DND-41 (cell line): ENCODE results near the gene SPATS2L.

Experiments
- ATAC-seq: fragments of 200-7000 bp; cut with Tn5 transposase; 3 replicates; pipeline ENCODE4 v1.9.1; 2021; ENCODE audit warnings: low read depth; ENCODE audit not compliant: insufficient read depth
- DNase-seq: peaks from one replicate; pipeline ENCODE4 v3.0.0-alpha.2; 2020
- H2AFZ ChIP-seq: 2 replicates; pipeline ENCODE4 v1.6.0; 2012; ENCODE audit warnings: low read depth, low read length
- H3K27ac ChIP-seq: 2 replicates; pipeline ENCODE4 v1.5.1; 2012; ENCODE audit warnings: low read length, inconsistent platforms
- H3K27me3 ChIP-seq: fragments of 200-600 bp; sonication (generic); 2 replicates; pipeline ENCODE4 v1.6.0; 2012; ENCODE audit warnings: low read length, mild to moderate bottlenecking, inconsistent platforms; ENCODE audit not compliant: insufficient read depth, poor library complexity
- H3K36me3 ChIP-seq: 2 replicates; pipeline ENCODE4 v1.5.1; 2012; ENCODE audit warnings: low read length, inconsistent platforms; ENCODE audit not compliant: insufficient read depth
- H3K4me1 ChIP-seq: 2 replicates; pipeline ENCODE4 v1.5.1; 2012; ENCODE audit warnings: mild to moderate bottlenecking, low read length; ENCODE audit not compliant: insufficient read depth
- H3K4me2 ChIP-seq: 2 replicates; pipeline ENCODE4 v1.6.0; 2012; ENCODE audit warnings: mild to moderate bottlenecking, moderate library complexity, low read length, inconsistent platforms; ENCODE audit not compliant: insufficient read depth
- H3K4me3 ChIP-seq, 2 experiments: fragments of 200-600 bp in 1 of 2; shearing (Covaris generic) in 1 of 2; 2 replicates each; pipeline ENCODE4 v1.5.1; 2012 to 2016; ENCODE audit warnings: inconsistent platforms in 2 of 2, low read length in 2 of 2, mild to moderate bottlenecking in 2 of 2, low read depth in 1 of 2, moderate library complexity in 1 of 2
- H3K79me2 ChIP-seq: 2 replicates; pipeline ENCODE4 v1.6.0; 2012; ENCODE audit warnings: low read length, inconsistent platforms; ENCODE audit not compliant: insufficient read depth
- H3K9ac ChIP-seq: 2 replicates; pipeline ENCODE4 v1.6.0; 2012; ENCODE audit warnings: low read depth, mild to moderate bottlenecking, inconsistent platforms, low read length, moderate library complexity
- H3K9me3 ChIP-seq: 2 replicates; pipeline ENCODE4 v1.5.1; 2012; ENCODE audit warnings: low read length, moderate library complexity, mild to moderate bottlenecking, inconsistent platforms; ENCODE audit not compliant: insufficient read depth, severe bottlenecking
- H4K20me1 ChIP-seq: 2 replicates; pipeline ENCODE4 v1.6.0; 2012; ENCODE audit warnings: low read length; ENCODE audit not compliant: insufficient read depth
- CTCF ChIP-seq: IDR thresholded peaks from 2 replicates; pipeline ENCODE4 v1.5.1; 2012; ENCODE audit warnings: borderline replicate concordance, low read length, moderate library complexity, mild to moderate bottlenecking; ENCODE audit not compliant: poor library complexity, severe bottlenecking; ENCODE audit errors: extremely low read depth
- EZH2 ChIP-seq: IDR thresholded peaks from 3 replicates; pipeline ENCODE4 v1.6.1; 2012; ENCODE audit warnings: borderline replicate concordance, low read depth, mild to moderate bottlenecking, moderate library complexity, low read length, inconsistent platforms; ENCODE audit not compliant: severe bottlenecking

Gene SPATS2L

DNA sequence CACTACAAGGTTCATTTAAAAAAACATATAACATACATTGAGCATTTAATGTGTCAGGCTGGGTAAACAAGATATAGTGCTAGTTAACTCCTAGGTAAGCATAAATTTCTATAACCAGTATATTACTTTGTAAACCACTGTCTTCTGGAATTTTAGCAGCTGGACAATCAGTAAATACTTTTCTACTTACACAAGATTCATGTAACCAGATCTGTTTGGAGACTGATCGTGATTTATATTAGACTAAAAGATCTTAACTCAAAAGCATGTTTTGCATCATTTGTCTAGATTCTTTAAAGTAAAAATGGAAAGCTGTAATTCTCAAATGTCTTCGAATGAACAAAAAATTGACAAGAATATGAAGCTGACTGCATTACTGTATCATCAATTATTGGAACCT is 218.6 kb downstream of the SPATS2L start:
- DNase-seq (no peak), ATAC-seq (no peak)
- Histone ChIP-seq H3K27ac (no peak overlapping the region), H3K4me3 (no peak overlapping the region; a peak in 1 of 4 replicates), H2AFZ (peak overlapping the region; percentile 89), H4K20me1 (peaks cover 3% of the 10 kb centered on the region; the same call in 1 of the 2 replicates), H3K4me1 (peaks cover 29% of the 10 kb centered on the region), H3K9me3 (no peaks in the 10 kb centered on the region), H3K36me3 (no peaks in the 10 kb centered on the region; the same call in 1 of the 2 replicates), H3K9ac (no peak overlapping the region), H3K4me2 (peak overlapping the region; percentile 79; the same call in 1 of the 2 replicates), H3K79me2 (peaks cover 39% of the 10 kb centered on the region), H3K27me3 (no peaks in the 10 kb centered on the region)
- TF ChIP-seq EZH2 (no peak), CTCF (no peak)

DNA sequence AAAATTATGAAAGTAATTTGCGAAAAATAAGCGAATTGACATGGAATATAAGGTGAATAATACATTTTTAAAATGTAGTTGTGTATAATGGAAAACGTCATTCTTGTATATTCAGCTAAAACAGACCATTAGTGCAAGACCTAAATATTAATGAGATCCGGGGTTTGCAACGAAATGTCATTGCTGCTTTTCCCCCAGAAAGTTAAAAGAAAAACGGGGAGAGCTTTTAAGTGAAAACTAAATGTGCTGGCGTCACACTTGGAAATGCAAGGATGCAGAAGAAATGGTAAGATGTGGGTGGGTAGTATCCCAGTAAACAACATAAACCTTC is 219.0 kb downstream of the SPATS2L start:
- Histone ChIP-seq H3K27ac (peak overlapping the region; percentile 64), H3K27me3 (no peaks in the 10 kb centered on the region), H3K9ac (peak overlapping the region; percentile 81), H3K4me1 (peaks cover 29% of the 10 kb centered on the region), H3K36me3 (no peaks in the 10 kb centered on the region; the same call in 1 of the 2 replicates), H3K9me3 (no peaks in the 10 kb centered on the region), H3K79me2 (peaks cover 44% of the 10 kb centered on the region), H3K4me3 (peak overlapping the region; percentile 14 to 92; a peak in 3 of 4 replicates), H2AFZ (peak overlapping the region; percentile 89), H3K4me2 (peak overlapping the region; percentile 79), H4K20me1 (peaks cover 3% of the 10 kb centered on the region; the same call in 1 of the 2 replicates)
- no peak for TF ChIP-seq CTCF
- ATAC-seq (no peak), DNase-seq (no peak)

- no peak for TF ChIP-seq EZH2
- TF ChIP-seq CTCF = peak; percentile 40
- peak; percentile 97 for DNase-seq
- Histone ChIP-seq H3K79me2 (peaks cover 49% of the 10 kb centered on the region), H3K9me3 (no peaks in the 10 kb centered on the region), H4K20me1 (peaks cover 3% of the 10 kb centered on the region; the same call in 1 of the 2 replicates), H3K36me3 (no peaks in the 10 kb centered on the region; the same call in 1 of the 2 replicates), H3K4me1 (peaks cover 29% of the 10 kb centered on the region), H2AFZ (peak within 1 kb of the TSS; percentile 89), H3K4me2 (peak within 1 kb of the TSS; percentile 79), H3K27ac (peak within 1 kb of the TSS; percentile 84), H3K27me3 (no peaks in the 10 kb centered on the region), H3K4me3 (peak within 1 kb of the TSS; percentile 83 to 92), H3K9ac (peak within 1 kb of the TSS; percentile 81)
- peak; percentile 98 for ATAC-seq
These were observed 219.6 kb downstream of the SPATS2L start, which contains the start of gene SGO2 for GRCh38 chr2:200525882-200526651. SGO2 (plus strand) TSS chr2:200526207; CDS start chr2:200532976, 6,769 bp downstream.
